Body of pancreas (tissue), 4 donors: ENCODE data around the gene CELSR1. TPM values are rescaled to one million over a fixed set of nuclear protein-coding genes. Genes with fewer than 3 reads are reported as not detected.

Experiments used
- ATAC-seq: fragments of 150-250 bp; one replicate; pipeline ENCODE4 v1.9.1; 2016
- DNase-seq, 4 donors: peaks; one replicate each; pipeline ENCODE4 v3.0.0-alpha.2; 2019
- H3K27ac ChIP-seq, 4 donors: fragments of 200-600 bp; sonication (generic); 1 replicate in 3 of 4; 2 replicates in 1 of 4; pipeline versions ENCODE4 v1.5.1 to v1.6.1; 2016 to 2019; ENCODE audit warnings: mild to moderate bottlenecking in 1 of 4, mixed read lengths in 1 of 4, moderate library complexity in 1 of 4
- H3K27me3 ChIP-seq, 2 donors: fragments of 200-600 bp; sonication (generic); one replicate each; pipeline ENCODE4 v1.6.0; 2016; ENCODE audit warnings: mild to moderate bottlenecking in 1 of 2
- H3K36me3 ChIP-seq, 2 donors: fragments of 200-600 bp; sonication (generic); replicated peaks in 1 of 2; 2 replicates each; pipeline ENCODE4 v1.5.1; 2016; ENCODE audit warnings: low read depth in 2 of 2; ENCODE audit not compliant: insufficient read depth in 1 of 2
- H3K4me1 ChIP-seq: fragments of 200-600 bp; sonication (generic); one replicate; pipeline ENCODE4 v1.6.0; 2016
- H3K4me3 ChIP-seq, 2 donors: fragments of 200-600 bp; sonication (generic); 1 replicate in 1 of 2; 2 replicates in 1 of 2; pipeline ENCODE4 v1.5.1; 2016 to 2019
- H3K9me3 ChIP-seq, 3 donors: fragments of 200-600 bp; sonication (generic); 1 replicate in 2 of 3; 2 replicates in 1 of 3; pipeline ENCODE4 v1.5.1; 2016
- POLR2A ChIP-seq, 3 donors: fragments of 450-650 bp; IDR thresholded peaks; one replicate each; pipeline ENCODE4 v1.6.1; 2016; ENCODE audit warnings: antibody characterized with exemption in 3 of 3, mild to moderate bottlenecking in 2 of 3
- WGBS, 2 donors: methylation state at CpG; one replicate each; pipeline ENCODE4 v1.1.5; 2017; 5-methylcytosine and 5-hydroxymethylcytosine counted together
- intact Hi-C: fragments of 100-400 bp; cut with DNase I; formaldehyde crosslinking; loops from one replicate; pipeline ENCODE4 v1.15.1; 2023
- total RNA-seq, 2 donors: library from RNA; depleted of rRNA; stranded (reverse); fragments of >200 nt; gene quantifications; one replicate each; pipeline ENCODE4 v1.1.0, GENCODE V29; 2016
- TF ChIP-seq, protein P1 (sequence below), 7 experiments: fragments of 450-650 bp in 4 of 7; fragments of 200-600 bp in 3 of 7; sonication (generic) in 3 of 7; IDR thresholded peaks; one replicate each; pipeline ENCODE4 v1.5.1; 2016 to 2019; ENCODE audit warnings: antibody characterized with exemption in 7 of 7

Gene CELSR1
- total RNA-seq, 2 donors from 2014 or later = 0.66 to 3.6 TPM

GRCh38 chr22:46378426-46379065 is 158.9 kb downstream of the CELSR1 start:
- H3K36me3 ChIP-seq = no peaks in the 10 kb centered on the region
- ATAC-seq (no peak), DNase-seq (peak in 2 of 4 donors; percentile 18 to 53)
- H3K9me3 ChIP-seq = no peaks in the 10 kb centered on the region
- peaks cover 78% of the 10 kb centered on the region for H3K4me1 ChIP-seq
- H3K27me3 ChIP-seq = no peaks in the 10 kb centered on the region
- WGBS, 2 donors = 38 to 43% methylated on average over 3 to 21 of the region's 22 CpGs
- intact Hi-C loops = no loop called here
- TF ChIP-seq, protein P1, sequence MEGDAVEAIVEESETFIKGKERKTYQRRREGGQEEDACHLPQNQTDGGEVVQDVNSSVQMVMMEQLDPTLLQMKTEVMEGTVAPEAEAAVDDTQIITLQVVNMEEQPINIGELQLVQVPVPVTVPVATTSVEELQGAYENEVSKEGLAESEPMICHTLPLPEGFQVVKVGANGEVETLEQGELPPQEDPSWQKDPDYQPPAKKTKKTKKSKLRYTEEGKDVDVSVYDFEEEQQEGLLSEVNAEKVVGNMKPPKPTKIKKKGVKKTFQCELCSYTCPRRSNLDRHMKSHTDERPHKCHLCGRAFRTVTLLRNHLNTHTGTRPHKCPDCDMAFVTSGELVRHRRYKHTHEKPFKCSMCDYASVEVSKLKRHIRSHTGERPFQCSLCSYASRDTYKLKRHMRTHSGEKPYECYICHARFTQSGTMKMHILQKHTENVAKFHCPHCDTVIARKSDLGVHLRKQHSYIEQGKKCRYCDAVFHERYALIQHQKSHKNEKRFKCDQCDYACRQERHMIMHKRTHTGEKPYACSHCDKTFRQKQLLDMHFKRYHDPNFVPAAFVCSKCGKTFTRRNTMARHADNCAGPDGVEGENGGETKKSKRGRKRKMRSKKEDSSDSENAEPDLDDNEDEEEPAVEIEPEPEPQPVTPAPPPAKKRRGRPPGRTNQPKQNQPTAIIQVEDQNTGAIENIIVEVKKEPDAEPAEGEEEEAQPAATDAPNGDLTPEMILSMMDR (IDR thresholded peaks at IDR 0.05) = no peak
- no peak for TF ChIP-seq POLR2A (IDR thresholded peaks at IDR 0.05)
- H3K4me3 ChIP-seq = no peak overlapping the region
- peak overlapping the region; percentile 91 to 98 (median 95) for H3K27ac ChIP-seq

DNA sequence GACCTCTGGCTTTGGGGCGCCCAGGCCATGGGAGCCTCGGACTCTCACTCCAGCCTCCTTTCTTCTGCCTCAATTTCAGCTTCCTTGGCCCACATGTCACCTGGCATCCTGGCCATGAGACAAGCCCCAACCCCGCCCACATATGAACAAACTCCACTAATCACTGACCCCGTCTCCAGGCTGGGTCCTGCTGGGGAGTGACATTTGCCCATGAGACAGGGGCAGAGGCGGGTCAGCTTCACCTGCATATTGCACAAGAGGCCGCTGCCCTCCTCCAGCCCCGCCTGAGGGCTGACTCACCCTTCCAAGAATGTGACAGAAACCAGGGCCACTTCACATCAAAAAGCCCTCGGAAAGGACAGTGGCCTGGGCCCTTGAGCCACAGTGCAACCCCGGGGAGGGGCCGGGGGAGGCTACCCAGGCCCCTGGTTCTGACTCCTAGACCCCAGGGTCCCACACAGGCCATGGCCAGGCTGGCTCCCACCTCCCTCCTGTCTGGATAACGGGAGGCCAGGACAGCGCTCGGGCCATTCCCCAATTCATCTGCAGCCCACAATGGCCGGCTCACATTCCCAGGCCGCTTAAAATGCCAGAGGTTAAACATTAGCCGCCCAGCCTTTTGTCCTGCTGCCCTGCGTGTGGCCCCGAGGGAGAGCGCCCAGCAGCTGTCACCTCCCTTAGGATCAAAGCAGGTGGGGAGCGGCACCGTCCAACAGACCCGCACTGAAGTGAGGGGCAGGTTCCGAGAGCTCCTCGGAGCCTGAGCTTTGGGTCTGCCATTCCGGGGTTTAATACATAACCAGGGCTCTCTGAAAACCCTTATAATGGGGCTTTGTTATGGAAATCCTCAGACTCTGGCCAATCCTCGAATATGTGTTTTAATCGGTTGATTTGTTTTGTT is 159.6 kb downstream of the CELSR1 start:
- TF ChIP-seq POLR2A (IDR thresholded peaks at IDR 0.05) = peak in 2 of 3 donors; percentile 33 to 70
- TF ChIP-seq, protein P1 (IDR thresholded peaks at IDR 0.05) = no peak
- Histone ChIP-seq H3K36me3 (no peaks in the 10 kb centered on the region), H3K9me3 (no peaks in the 10 kb centered on the region), H3K4me1 (peaks cover 86% of the 10 kb centered on the region), H3K27me3 (no peaks in the 10 kb centered on the region), H3K27ac (peak overlapping the region; percentile 91 to 98 (median 95)), H3K4me3 (no peak overlapping the region)
- ATAC-seq (peak; percentile 83), DNase-seq (peak; percentile 94 to 98 (median 94))
- intact Hi-C loops = no loop called here
- WGBS, 2 donors = 26 to 30% methylated on average over 16 to 27 of the region's 27 CpGs

DNA sequence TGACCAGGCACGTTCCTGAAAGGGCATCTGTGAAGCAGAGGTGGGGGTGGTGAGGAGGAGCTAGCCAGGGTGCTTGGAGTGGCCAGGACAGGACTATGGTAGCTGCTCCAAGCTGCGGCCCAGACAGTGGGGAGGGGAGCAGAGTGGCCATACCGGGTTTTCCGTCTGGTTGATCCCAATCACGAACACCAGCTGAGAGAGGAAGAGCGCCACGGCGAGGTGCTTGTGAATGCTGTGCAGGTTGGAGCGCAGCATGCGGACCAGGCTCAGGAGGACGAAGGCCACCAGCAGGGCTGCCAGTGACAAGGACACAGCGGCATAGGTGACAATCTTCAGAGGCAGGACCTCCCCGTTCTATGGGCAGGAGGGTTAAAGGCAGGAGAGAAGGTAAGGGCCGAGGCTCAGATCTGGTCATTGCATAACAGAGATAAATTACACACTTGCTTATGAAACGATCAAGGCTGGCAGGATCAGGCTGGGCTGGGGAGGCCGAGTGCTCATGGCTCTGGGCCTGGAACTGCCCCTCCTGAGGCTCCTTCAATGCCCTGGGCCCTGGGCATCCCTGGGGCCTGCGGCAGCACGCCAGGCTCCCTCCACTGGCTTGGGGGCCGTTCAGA is 160.4 kb downstream of the CELSR1 start:
- TF ChIP-seq, protein P1 (IDR thresholded peaks at IDR 0.05) = peak in 1 of 7 experiments; percentile 4
- no peak for TF ChIP-seq POLR2A (IDR thresholded peaks at IDR 0.05)
- 34% methylated on average over 14 to 19 of the region's 19 CpGs for WGBS, 2 donors
- Histone ChIP-seq H3K36me3 (no peaks in the 10 kb centered on the region), H3K4me1 (peaks cover 88% of the 10 kb centered on the region), H3K4me3 (no peak overlapping the region), H3K27ac (peak overlapping the region; percentile 91 to 98 (median 94)), H3K27me3 (no peaks in the 10 kb centered on the region), H3K9me3 (no peaks in the 10 kb centered on the region)
- intact Hi-C loops = no loop called here
- peak; percentile 25 for ATAC-seq
- DNase-seq = peak; percentile 48 to 66 (median 58)

DNA sequence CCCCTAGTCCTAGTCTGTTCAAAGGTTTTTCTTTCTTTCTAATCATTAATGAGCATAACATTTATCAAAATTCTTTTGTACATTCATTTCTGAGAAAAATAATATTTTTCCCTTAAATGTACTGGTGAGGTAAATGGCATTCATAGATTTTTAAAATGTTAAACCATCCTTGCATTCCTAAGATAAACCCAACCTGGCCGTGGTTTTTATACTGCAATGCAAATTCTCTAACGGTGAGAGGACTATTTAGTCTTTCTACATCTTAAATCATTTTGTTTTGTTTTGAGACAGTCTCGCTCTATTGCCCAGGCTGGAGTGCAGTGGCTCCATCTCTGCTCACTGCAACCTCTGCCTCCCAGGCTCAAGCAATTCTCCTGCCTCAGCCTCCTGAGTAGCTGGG is 161.3 kb downstream of the CELSR1 start:
- H3K27ac ChIP-seq = peak overlapping the region in 3 of 4 donors; percentile 91 to 98 (median 96)
- ATAC-seq (no peak), DNase-seq (no peak)
- peaks cover 86% of the 10 kb centered on the region for H3K4me1 ChIP-seq
- no peaks in the 10 kb centered on the region for H3K36me3 ChIP-seq
- no peaks in the 10 kb centered on the region for H3K27me3 ChIP-seq
- no peak for TF ChIP-seq POLR2A (IDR thresholded peaks at IDR 0.05)
- TF ChIP-seq, protein P1 (IDR thresholded peaks at IDR 0.05) = no peak
- H3K4me3 ChIP-seq = no peak overlapping the region
- intact Hi-C loops = no loop called here
- H3K9me3 ChIP-seq = no peaks in the 10 kb centered on the region
- 93 to 97% methylated on average over 3 of the region's 3 CpGs for WGBS, 2 donors
